ENCODE measurements around the gene CEBPE. TPM values are rescaled to one million over a fixed set of nuclear protein-coding genes. Genes with fewer than 3 reads are reported as not detected.

CEBPE gene
- total RNA-seq, 2 experiments from 2014 or later: 1.1 to 2.3 TPM

DNA sequence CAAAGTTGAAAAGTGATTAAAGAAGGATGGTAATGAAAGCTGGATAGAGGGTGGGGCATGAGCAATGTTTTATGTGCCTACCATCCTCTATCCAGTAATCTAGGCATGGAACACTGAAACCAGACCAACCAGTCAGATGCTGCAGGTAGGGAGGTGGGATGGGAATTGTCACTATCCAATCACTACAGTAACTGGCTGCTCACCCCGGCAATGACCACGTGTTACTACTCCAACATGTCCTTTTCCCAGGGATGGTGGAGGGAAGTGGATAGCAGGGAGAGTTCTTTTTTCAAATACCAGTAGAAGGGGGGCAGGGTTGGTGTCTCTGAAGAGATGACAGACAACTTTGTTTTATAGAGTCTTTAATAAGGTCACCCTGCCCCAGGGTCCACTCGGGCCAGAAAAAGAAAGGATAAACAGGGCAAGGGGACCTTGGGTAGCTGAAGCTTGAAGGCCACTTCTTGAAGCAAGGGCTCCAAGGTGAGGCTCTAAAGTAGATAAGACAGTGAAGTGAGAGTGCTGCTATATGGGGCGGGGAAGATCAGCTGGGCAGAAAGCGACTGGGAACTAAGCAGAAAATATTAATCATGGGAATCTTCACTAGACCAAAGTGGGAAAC lies 47.0 kb downstream of the CEBPE start:
- DNase-seq (ENCODE audit: low spot score): no peak
- peak overlapping the region; percentile 42 for H3K27ac ChIP-seq (ENCODE audit: low read depth, low read length, poor library complexity, severe bottlenecking)
- no peaks in the 10 kb centered on the region for H3K9me2 ChIP-seq (ENCODE audit: insufficient read depth, low read length)
- H3K9me3 ChIP-seq (ENCODE audit: low read length): no peaks in the 10 kb centered on the region
- H4K20me1 ChIP-seq (ENCODE audit: insufficient read depth, low read length): 0 out of 2 replicates have a peak, but pooled peaks cover 9% of the 10 kb centered on the region
- ChIA-PET CTCF (ENCODE audit: unreplicated experiment) (interaction anchor here (0.6 to 1.4 kb wide), 5 partner anchors 14 to 90 kb away, joined by 3 to 5 read pairs (median 3); partner anchors contain the start of gene ACIN1), POLR2A (interaction anchor here (0.8 to 1.6 kb wide), 12 partner anchors 11 to 229 kb away, joined by 3 to 11 read pairs (median 4); partner anchors contain the start of gene ACIN1)
- intact Hi-C loops (cut with micrococcal nuclease; ENCODE audit: unreplicated experiment): loop anchor here (2.0 to 5.0 kb wide), 2 partner anchors 23 to 230 kb away; partner anchors contain the start of genes ACIN1, C14orf119 and PPP1R3E
- H3K4me1 ChIP-seq (ENCODE audit: insufficient read depth, low read length, poor library complexity, severe bottlenecking): peaks cover 29% of the 10 kb centered on the region
- no TSS peak for BruUV-seq (replicated peaks)
- TF ChIP-seq, protein P1, sequence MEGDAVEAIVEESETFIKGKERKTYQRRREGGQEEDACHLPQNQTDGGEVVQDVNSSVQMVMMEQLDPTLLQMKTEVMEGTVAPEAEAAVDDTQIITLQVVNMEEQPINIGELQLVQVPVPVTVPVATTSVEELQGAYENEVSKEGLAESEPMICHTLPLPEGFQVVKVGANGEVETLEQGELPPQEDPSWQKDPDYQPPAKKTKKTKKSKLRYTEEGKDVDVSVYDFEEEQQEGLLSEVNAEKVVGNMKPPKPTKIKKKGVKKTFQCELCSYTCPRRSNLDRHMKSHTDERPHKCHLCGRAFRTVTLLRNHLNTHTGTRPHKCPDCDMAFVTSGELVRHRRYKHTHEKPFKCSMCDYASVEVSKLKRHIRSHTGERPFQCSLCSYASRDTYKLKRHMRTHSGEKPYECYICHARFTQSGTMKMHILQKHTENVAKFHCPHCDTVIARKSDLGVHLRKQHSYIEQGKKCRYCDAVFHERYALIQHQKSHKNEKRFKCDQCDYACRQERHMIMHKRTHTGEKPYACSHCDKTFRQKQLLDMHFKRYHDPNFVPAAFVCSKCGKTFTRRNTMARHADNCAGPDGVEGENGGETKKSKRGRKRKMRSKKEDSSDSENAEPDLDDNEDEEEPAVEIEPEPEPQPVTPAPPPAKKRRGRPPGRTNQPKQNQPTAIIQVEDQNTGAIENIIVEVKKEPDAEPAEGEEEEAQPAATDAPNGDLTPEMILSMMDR (conservative IDR thresholded peaks at IDR 0.05; ENCODE audit: low read length): no peak
- no peak for TF ChIP-seq EZH2phosphoT487 (IDR thresholded peaks at IDR 0.05; ENCODE audit: borderline replicate concordance, low read depth, low read length)
- peak overlapping the region; percentile 79 for H3K4me3 ChIP-seq (ENCODE audit: low read depth, low read length, poor library complexity, severe bottlenecking)
- H2AFZ ChIP-seq (ENCODE audit: low read length): no peak overlapping the region
- peaks cover 83% of the 10 kb centered on the region for H3K36me3 ChIP-seq (ENCODE audit: insufficient read depth, low read length)
- peak overlapping the region; percentile 94 for H3K4me2 ChIP-seq (ENCODE audit: low read length)
- peaks cover 32% of the 10 kb centered on the region for H3K79me2 ChIP-seq (ENCODE audit: insufficient read depth, low read depth, low read length)

DNA sequence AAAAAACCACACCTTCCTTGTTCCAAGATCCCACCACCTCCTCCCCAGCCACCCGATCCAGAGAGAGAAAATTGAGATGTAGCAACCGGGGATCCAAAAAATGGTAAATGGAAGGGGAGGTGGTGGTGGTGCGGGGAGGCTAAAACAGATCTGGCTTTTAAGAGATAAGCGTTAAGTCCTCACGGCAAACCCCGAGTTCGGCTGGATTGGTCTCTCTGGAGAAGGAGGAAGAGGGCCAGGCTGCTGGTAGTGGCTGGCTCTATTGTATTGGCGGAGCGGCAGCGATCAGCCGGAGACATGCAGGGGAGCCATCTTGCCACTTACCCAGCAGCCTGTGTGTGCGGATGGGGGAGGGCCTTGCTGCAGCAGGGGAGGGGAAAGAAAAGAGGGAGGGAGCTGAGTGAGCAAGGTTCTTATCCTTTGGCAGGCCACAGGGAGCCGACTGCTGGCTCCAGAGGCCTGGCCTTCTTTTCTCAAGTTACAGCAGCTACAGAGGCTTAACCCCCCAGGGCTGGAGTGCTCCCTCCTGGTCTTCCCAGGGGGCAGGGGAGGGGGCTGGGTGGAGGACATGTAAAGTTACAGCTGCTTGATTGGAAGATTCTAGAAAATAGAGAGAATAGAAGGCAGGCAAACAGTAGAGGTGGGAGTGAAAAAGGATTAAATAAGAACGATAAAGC lies 47.7 kb downstream of the CEBPE start:
- peaks cover 83% of the 10 kb centered on the region for H3K36me3 ChIP-seq (ENCODE audit: insufficient read depth, low read length)

More for the DNA sequence above, 47.7 kb downstream of the CEBPE start:
- peak overlapping the region; percentile 79 for H3K4me3 ChIP-seq (ENCODE audit: low read depth, low read length, poor library complexity, severe bottlenecking)
- ChIA-PET POLR2A (interaction anchor here (0.6 to 1.6 kb wide), 13 partner anchors 11 to 229 kb away, joined by 3 to 11 read pairs (median 3); partner anchors contain the start of gene ACIN1), CTCF (ENCODE audit: unreplicated experiment) (interaction anchor here (0.6 to 1.4 kb wide), 6 partner anchors 14 to 249 kb away, joined by 3 to 5 read pairs (median 4); partner anchors contain the start of gene ACIN1)
- 0 out of 2 replicates have a peak, but pooled peaks cover 9% of the 10 kb centered on the region for H4K20me1 ChIP-seq (ENCODE audit: insufficient read depth, low read length)
- peak overlapping the region; percentile 94 for H3K4me2 ChIP-seq (ENCODE audit: low read length)
- peaks cover 29% of the 10 kb centered on the region for H3K4me1 ChIP-seq (ENCODE audit: insufficient read depth, low read length, poor library complexity, severe bottlenecking)
- H2AFZ ChIP-seq (ENCODE audit: low read length): no peak overlapping the region
- intact Hi-C loops (cut with micrococcal nuclease; ENCODE audit: unreplicated experiment): loop anchor here (2.0 to 5.0 kb wide), 2 partner anchors 23 to 231 kb away; partner anchors contain the start of genes ACIN1, C14orf119 and PPP1R3E
- H3K9me2 ChIP-seq (ENCODE audit: insufficient read depth, low read length): no peaks in the 10 kb centered on the region
- H3K27ac ChIP-seq (ENCODE audit: low read depth, low read length, poor library complexity, severe bottlenecking): peak overlapping the region; percentile 42
- BruUV-seq (replicated peaks): no TSS peak
- peak; percentile 82 for DNase-seq (ENCODE audit: low spot score)
- H3K9me3 ChIP-seq (ENCODE audit: low read length): no peaks in the 10 kb centered on the region
- TF ChIP-seq, protein P1 (conservative IDR thresholded peaks at IDR 0.05; ENCODE audit: low read length): no peak
- TF ChIP-seq EZH2phosphoT487 (IDR thresholded peaks at IDR 0.05; ENCODE audit: borderline replicate concordance, low read depth, low read length): no peak
- H3K79me2 ChIP-seq (ENCODE audit: insufficient read depth, low read depth, low read length): peaks cover 38% of the 10 kb centered on the region
